Endothelial cell (in vitro differentiated cells): ENCODE data around the gene NPHS2. TPM values are rescaled to one million over a fixed set of nuclear protein-coding genes. Genes with fewer than 3 reads are reported as not detected.

Source experiments
- DNase-seq: peaks from one replicate; pipeline ENCODE4 v3.0.0; 2021; ENCODE audit warnings: low spot score
- H3K27ac Mint-ChIP-seq: one replicate; pipeline ENCODE4 v1.8.0; 2021; ENCODE audit warnings: mixed read lengths, inconsistent platforms; ENCODE audit not compliant: unreplicated experiment
- H3K27me3 Mint-ChIP-seq: one replicate; pipeline ENCODE4 v1.8.0; 2021; ENCODE audit warnings: mild to moderate bottlenecking, moderate library complexity, mixed read lengths, inconsistent platforms; ENCODE audit not compliant: unreplicated experiment
- H3K36me3 Mint-ChIP-seq: one replicate; pipeline ENCODE4 v1.8.0; 2021; ENCODE audit warnings: mild to moderate bottlenecking, low read depth, mixed read lengths, inconsistent platforms; ENCODE audit not compliant: unreplicated experiment
- H3K4me1 Mint-ChIP-seq: one replicate; pipeline ENCODE4 v1.8.0; 2021; ENCODE audit warnings: mild to moderate bottlenecking, mixed read lengths, inconsistent platforms; ENCODE audit not compliant: unreplicated experiment
- H3K4me3 Mint-ChIP-seq: one replicate; pipeline ENCODE4 v1.8.0; 2021; ENCODE audit warnings: mild to moderate bottlenecking, mixed read lengths, inconsistent platforms; ENCODE audit not compliant: unreplicated experiment
- H3K9me3 Mint-ChIP-seq: one replicate; pipeline ENCODE4 v1.8.0; 2021; ENCODE audit warnings: mixed read lengths, inconsistent platforms; ENCODE audit not compliant: unreplicated experiment
- CTCF ChIP-seq: fragments of 200-600 bp; sonication (generic); IDR thresholded peaks from one replicate; pipeline ENCODE4 v1.5.0; 2021; ENCODE audit warnings: antibody characterized with exemption; ENCODE audit not compliant: unreplicated experiment
- long read RNA-seq: library from polyadenylated mRNA; unstranded; transcript quantifications from one replicate; pipeline ENCODE4 v2.0.0, GENCODE V29; 2020; ENCODE audit not compliant: unreplicated experiment
- total RNA-seq: library from RNA; stranded (reverse); fragmentation: NEBNext Ultra II Directional; extraction: Animal tissue kit (Norgen Biotek cat#: 25700); gene quantifications from one replicate; pipeline ENCODE4 v1.2.1, GENCODE V29; 2021; ENCODE audit not compliant: unreplicated experiment

The NPHS2 gene
- total RNA-seq, result not detected
- long read RNA-seq, result 0 reads

- DNase-seq, result peak; percentile 27
- peaks cover 2% of the 10 kb centered on the region for H3K36me3 Mint-ChIP-seq
- H3K9me3 Mint-ChIP-seq, result no peaks in the 10 kb centered on the region
- no peak within 1 kb of the TSS for H3K4me3 Mint-ChIP-seq
- H3K27ac Mint-ChIP-seq, result no peak within 1 kb of the TSS
- no peak for TF ChIP-seq CTCF
- H3K27me3 Mint-ChIP-seq, result peaks cover 4% of the 10 kb centered on the region
- no peaks in the 10 kb centered on the region for H3K4me1 Mint-ChIP-seq
Measured at GRCh38 chr1:179575497-179576314, at the start of gene NPHS2. Gene NPHS2, minus strand, starts transcription at chr1:179575948. Its CDS starts 84 bp downstream, at chr1:179575864.

GRCh38 chr1:179612361-179612760 lies 36.6 kb upstream of the NPHS2 start:
- no peaks in the 10 kb centered on the region for H3K9me3 Mint-ChIP-seq
- no peaks in the 10 kb centered on the region for H3K36me3 Mint-ChIP-seq
- TF ChIP-seq CTCF, result no peak
- no peak for DNase-seq
- H3K4me1 Mint-ChIP-seq, result no peaks in the 10 kb centered on the region
- H3K4me3 Mint-ChIP-seq, result no peak overlapping the region
- H3K27me3 Mint-ChIP-seq, result peaks cover 2% of the 10 kb centered on the region
- H3K27ac Mint-ChIP-seq, result no peak overlapping the region

- Mint-ChIP-seq H3K4me3 (no peak overlapping the region), H3K9me3 (no peaks in the 10 kb centered on the region), H3K36me3 (no peaks in the 10 kb centered on the region), H3K27ac (no peak overlapping the region), H3K4me1 (no peaks in the 10 kb centered on the region), H3K27me3 (no peaks in the 10 kb centered on the region)
- no peak for DNase-seq
- TF ChIP-seq CTCF, result no peak
Measured at GRCh38 chr1:179601093-179601492, 25.3 kb upstream of the NPHS2 start.

- no peaks in the 10 kb centered on the region for H3K27me3 Mint-ChIP-seq
- no peak overlapping the region for H3K27ac Mint-ChIP-seq
- no peak overlapping the region for H3K4me3 Mint-ChIP-seq
- TF ChIP-seq CTCF, result peak; percentile 49
- no peaks in the 10 kb centered on the region for H3K4me1 Mint-ChIP-seq
- H3K36me3 Mint-ChIP-seq, result no peaks in the 10 kb centered on the region
- no peaks in the 10 kb centered on the region for H3K9me3 Mint-ChIP-seq
- DNase-seq, result peak; percentile 23
Measured at GRCh38 chr1:179599623-179600249, 24.0 kb upstream of the NPHS2 start.

- no peak for DNase-seq
- no peaks in the 10 kb centered on the region for H3K9me3 Mint-ChIP-seq
- no peaks in the 10 kb centered on the region for H3K36me3 Mint-ChIP-seq
- no peak for TF ChIP-seq CTCF
- no peak overlapping the region for H3K4me3 Mint-ChIP-seq
- H3K27me3 Mint-ChIP-seq, result no peaks in the 10 kb centered on the region
- H3K27ac Mint-ChIP-seq, result no peak overlapping the region
- no peaks in the 10 kb centered on the region for H3K4me1 Mint-ChIP-seq
Measured at GRCh38 chr1:179598631-179599030, 22.9 kb upstream of the NPHS2 start.
